Stromal cell of bone marrow (primary cell): ENCODE data around the gene PPIC.
"Not testable (repeated sequence)": the region's sequence is repeated elsewhere in the genome, so short reads cannot be mapped to it uniquely, and the experiment has no call there.

Experiments
- DNase-seq: peaks from one replicate; pipeline ENCODE4 v3.0.0-alpha.2; 2012; ENCODE audit warnings: low read depth

Gene PPIC

GRCh38 chr5:123007754-123008153 is 28.8 kb downstream of the PPIC start:
- DNase-seq: no peak

GRCh38 chr5:123007182-123007581 is 29.3 kb downstream of the PPIC start:
- DNase-seq: no peak

DNA sequence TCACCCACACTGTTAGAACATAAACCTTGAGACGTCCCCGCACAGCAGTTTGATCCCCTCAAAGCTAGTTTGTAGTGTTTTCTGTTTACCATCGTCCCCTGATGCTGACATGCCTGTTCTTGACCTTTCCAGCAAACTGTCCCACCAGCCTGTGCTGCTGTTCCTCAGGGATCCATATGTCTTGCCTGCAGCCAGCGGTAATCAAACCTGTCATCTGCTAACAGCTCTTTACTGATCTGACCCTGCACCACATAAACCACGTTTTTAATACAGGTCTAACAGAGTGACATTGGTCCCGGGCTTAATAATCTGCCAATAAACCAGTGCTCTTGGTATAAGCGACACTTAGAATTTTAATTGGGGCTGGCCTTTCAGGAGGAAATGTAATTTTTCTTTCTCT is 34.7 kb downstream of the PPIC start:
- DNase-seq: no peak

GRCh38 chr5:123000731-123001130 is 35.8 kb downstream of the PPIC start:
- no peak for DNase-seq

DNA sequence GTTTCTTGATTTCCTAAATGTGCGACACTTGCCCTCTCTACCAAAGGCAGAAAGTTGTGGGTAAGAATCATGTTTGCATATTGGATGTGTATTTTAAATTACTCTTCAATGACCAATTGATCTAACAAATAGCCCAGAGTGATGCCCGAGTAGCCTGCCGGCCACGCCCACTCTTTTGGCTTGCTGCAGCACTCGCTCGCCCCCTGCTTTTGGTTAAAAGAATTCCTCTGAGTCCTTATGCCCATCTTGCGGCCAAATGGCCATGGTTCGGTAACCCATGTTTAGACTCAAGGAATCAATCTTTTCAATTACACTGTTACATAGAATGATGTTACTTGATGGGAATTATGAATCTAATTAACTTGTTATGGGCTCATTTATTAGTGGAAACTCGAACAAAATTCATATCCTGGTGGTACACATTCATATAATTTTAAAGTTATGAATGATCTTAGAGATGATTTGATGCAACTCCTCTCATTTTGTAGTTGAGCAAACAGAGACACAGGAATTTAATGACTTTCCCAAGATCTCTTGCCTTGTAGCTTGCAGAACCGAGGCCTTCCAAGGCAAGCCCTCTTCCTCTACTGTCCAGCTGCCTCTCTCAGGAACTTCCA is 36.5 kb downstream of the PPIC start:
- no peak for DNase-seq

DNA sequence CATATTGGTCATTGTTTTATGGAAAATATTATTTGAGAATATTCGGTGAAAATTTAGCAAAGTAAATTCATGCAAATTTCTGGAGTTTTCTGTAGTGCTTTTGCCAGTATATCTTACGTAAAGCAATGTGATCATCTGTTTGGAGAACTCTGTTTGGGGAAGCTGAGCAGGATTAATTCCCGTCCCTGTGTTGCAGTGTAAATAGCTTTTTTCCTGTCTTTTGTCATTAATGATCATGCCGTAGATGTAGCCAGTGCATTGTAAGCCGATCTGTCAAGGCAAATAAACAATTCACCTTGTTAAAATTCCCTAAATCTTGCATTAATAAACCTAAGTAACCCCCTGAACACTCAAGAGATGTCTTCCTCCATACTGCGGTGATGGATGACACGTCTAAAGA is 39.2 kb downstream of the PPIC start:
- no peak for DNase-seq

DNA sequence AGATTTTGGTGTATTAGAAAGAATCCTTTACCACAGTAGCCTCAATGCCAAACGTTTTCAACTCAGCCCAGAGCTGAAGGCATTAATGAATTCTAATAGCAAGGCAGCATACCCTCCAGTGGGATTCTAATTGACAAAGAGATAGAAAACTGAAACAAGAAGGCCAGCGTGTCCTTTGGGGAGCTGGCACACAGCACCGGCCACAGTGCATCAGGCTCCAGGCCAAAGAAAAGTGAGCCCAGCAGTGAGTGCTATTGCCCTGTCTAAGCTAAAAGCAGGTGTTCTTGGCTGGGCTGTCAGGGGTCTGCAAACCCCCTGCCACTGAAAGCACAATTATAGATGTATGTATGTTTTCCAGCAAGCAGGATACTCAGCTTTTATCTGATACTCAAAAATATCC is 40.4 kb downstream of the PPIC start:
- no peak for DNase-seq

DNA sequence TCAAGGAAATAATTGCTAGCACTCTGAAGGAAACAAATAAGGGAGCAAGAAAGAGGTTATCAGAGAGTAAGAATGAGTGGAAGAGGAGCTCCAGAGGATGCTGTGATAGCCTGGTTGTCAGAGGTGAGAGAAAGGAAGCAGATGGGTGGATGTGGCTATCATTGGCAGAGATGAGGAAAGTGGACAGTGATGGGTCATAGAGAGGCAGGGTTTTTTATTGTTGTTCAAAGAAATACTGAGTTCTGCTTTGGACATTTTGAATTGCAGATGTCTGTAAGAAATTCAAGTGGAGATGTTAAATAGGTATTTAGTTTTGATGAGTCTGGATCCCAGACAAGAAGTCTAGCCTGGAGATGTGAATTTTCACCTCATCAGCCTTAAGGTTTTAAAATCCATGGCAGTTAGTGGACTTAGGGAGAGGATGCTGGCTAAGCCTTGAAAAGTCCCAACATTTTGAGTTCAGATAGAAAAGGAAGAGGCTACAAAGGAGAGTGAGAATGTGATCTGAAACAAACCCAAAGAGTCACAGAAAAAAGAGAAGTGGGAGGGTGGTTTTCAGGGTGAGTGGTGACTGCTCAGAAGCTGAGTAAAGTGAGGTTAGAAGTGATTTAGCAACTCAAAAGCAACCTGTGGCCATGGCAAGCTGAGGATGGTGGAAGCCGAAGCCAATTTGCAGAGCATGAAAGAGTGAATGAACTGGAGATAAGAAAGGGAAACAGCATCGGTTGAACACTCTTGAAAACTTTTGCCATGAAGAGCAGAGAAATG is 50.4 kb downstream of the PPIC start:
- DNase-seq: no peak

DNA sequence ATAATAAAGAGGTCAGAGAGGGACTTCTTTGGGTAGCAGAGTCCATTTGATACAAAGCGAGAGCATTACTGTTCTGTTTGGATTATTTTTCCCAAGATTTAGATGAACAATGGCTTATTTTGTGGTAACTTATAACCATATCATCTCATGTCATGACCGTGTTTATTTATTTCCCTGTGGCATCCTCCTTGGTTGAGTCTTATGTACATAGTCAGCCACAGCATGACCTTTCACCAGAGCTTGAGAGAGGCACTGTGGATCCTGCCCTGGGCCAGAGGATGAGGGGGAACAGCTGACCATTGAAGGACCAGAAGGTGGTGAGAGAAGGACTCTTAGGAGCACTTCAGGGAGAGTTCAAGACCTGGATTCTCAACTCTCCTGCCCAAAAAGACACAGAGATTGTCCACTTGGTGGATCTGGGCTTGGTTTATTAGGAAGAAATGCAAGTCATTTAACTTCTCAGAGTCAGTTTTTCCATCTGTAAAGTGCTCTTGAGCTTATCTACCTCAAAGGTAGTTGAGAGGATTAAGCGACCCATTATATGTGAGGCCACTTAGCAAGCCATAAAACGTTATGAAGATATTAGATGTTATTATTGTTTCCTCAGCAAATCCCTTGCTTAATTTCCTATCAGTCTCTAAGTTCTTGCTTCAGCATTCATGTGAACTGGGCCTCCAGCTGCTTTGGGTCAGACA is 51.4 kb downstream of the PPIC start:
- DNase-seq: no peak

DNA sequence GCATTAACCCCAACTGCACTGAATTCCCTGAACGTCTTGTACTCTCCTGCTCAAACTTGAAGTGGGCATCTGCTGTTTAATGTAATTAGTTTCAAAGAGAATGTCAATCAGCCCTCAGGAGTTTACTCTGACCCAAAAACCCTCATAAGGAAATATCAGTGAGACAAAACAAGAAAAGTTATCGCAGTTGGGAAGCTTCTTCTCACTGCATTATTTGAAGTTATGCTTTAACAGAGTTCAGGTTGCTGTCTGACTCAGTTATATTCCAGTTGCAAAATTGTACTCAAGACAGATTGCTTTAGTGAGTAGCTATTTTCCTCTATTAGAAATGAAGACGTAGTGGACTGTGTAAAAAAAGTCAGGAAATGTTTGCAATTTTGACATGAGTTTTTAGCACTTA is 52.1 kb downstream of the PPIC start:
- no peak for DNase-seq

DNA sequence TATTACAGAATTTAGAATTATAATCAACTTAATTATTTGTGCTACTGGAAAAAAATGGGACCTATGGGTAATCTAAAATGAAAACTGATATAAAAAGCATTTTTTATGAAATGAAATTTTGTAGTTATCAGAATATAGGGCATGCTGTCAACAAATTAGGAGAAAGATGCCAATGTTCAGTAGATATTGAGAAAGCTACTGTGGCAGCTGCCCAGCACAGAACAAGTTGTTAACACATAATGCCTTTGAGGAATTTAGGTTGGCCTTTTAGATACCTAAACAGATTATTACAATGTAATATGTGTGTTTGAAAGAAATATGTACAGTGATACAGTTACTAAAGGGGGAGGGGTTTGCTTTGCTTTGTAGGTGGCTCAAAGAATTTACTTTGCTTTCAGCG is 54.1 kb downstream of the PPIC start:
- DNase-seq: no peak

DNA sequence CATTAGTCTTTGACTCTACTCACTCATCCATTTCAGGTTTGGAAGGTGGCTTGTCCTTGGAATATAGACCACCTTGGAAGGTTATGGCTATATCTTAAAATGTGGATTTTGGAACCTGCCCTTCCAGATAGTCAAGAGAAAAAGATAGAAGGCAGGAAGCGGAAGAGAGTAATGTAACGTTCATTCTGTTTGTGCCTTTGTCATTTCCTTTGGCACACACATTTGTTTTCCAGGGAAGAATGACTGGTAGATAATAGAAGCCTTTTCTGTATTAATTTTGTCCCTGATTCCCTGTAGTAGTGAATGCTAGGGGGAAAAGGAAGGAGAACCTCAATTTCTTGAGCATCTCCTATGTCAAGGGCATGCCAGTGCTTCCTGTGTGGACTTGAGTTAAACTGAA is 54.7 kb downstream of the PPIC start:
- DNase-seq: no peak

DNA sequence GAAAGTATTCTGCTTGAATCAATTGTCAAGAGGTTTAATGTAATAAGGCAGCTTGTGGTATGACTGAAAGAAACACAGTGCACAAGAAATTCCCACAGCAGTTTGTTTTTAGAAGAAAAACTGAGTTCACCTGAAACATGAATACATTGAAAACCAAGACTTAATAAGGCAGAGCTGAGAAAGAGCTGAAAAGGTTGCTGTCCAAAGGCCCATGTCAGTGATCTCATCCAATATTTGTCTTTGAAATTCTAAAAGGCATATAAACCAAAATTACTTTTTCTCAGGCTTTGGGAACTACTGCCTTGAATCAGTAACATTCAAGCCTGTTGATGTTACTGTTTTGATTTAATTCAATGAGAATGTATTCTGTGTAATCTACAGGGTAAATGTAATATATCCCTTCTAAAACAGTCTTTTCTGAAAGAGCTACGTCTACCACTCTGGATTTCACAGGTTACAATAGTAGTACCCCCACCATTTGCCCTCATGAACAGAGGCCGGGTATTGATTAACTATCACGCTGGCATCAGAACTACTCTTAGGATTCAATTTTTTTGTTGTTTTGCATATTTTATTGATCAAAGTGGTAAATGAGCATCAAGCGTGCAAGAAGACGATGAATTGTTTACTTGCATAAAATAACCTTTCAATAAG is 57.8 kb downstream of the PPIC start:
- DNase-seq: no peak

- DNase-seq: no peak
Measured at GRCh38 chr5:122978068-122978467, 58.5 kb downstream of the PPIC start.

DNA sequence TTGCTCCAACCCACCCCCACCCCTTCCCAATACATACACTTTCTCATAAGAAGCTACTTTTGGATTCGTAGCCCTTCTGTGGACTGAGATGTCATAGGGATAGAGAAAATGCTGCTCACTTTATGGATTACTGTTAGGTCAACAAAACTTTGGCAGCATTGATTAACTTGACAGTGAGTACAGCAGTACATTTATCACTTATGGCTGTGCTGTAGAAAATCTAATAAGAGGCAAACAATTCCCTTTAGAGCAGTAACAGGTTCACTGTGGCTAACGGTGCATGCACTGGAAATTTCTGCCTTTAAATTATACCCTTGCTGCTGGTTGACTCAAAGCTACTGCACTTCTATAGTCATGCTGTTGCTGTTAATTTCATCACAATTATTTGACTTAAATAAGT is 59.2 kb downstream of the PPIC start:
- DNase-seq: no peak

DNA sequence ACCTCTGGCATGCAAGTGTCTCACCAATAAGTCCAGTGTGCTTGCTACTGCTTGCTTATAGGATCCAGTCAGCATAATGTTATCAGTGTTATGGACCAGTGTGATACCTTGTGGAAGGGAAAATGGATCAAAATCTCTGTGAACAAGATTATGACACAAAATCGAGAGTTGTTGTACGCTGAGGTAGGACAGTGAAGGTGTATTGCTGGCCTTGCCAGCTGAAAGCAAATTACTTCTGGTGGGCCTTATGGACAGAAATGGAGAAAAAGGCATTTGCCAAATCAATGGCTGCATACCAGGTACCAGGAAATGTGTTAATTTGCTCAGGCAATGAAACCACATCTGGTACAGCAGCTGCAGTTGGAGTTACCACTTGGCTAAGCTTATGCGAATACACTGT is 62.3 kb downstream of the PPIC start:
- DNase-seq: not testable (repeated sequence)

DNA sequence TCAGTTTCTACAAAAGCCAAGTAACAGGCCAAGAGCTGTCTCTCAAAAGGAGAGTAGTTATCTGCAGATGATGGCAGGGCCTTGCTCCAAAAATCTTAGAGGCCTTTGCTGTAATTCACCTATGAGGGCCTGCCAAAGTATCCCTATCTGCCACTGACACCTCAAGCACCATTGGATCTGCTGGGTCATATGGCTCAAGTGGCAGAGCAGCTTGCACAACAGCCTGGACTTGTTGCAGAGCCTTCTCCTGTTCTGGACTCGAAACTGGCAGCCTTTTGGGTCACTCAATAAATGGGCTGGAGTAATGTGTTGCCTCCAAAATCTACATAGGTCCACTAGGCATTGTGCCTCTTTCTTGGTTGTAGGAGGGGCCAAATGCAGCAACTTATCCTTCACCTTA is 62.8 kb downstream of the PPIC start:
- not testable (repeated sequence) for DNase-seq
